ENCODE measurements around the gene CAGE1.
"Not testable (repeated sequence)": the region's sequence is repeated elsewhere in the genome, so short reads cannot be mapped to it uniquely, and the experiment has no call there.

The CAGE1 gene

DNA sequence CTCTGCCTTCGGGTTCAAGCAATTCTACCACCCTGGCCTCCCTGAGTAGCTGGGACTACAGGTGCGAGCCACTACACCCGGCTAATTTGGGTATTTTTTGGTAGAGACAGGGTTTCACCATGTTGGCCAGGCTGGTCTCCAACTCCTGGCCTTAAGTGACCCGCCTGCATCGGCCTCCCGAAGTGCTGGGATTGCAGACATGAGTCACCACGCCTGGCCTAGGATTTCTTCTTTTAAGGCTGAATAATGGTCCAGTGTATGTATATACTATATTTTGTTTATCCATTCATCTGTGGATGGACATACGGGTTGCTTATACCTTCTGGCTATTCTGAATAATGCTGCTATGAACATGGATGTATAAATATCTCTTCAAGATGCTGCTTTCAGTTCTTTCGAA, 17.2 kb upstream of the CAGE1 start:
- no peak for DNase-seq

DNA sequence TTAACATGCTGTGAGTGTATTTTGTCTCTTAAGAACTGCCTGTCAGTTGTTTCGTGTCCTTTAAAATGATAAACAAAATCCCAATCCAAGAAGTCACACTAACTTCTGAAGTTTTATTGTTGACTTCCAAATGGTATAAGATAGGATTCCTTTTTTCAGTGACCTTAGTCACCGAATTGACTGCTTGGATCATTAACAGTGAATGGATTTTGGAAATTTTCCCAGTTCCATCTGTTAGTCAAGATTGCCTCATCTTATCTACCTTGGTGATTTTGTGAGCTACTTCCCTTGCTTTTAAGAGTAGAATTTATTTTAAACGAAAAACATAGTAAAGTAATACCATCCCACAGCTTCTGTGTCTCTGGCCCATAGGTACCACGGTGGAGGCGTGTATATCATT, 15.0 kb upstream of the CAGE1 start:
- DNase-seq = no peak

DNA sequence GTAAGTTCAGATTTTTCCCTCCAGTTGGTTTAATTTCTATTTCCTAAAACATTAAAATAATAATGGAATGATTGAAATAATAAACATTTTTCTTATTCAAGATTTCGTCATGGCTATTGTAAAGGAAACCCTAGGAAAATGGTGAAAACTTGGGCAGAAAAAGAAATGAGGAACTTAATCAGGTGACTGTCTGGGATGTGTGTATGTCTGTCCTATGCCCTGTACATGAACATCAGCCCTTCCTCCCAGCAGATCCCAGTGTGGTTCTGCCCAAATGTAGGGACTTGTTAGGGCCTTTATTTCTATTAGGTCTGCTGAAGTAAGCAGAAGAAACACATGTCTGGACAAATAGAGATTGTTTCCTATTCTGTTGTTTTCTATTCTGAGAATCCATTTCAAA, 13.2 kb upstream of the CAGE1 start:
- no peak for DNase-seq

DNA sequence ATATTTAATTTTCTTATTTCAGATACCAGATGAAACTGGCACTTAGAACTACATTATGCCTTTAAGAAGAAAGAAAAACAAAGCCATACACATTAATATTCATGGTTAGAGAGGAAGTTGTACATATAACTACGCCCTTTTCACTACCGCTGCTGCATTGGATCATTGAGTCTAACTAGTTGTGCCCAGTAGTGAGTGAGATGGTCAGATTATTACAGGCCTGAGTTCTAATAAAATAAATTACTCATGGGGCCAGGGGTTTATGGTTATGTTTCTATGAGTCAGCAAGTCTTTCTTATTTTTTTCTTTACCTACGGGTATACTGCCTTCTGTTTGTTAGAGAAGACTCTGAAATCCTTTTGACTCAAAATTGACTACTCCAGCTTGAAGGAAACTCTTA, 11.5 kb upstream of the CAGE1 start:
- DNase-seq = no peak

DNA sequence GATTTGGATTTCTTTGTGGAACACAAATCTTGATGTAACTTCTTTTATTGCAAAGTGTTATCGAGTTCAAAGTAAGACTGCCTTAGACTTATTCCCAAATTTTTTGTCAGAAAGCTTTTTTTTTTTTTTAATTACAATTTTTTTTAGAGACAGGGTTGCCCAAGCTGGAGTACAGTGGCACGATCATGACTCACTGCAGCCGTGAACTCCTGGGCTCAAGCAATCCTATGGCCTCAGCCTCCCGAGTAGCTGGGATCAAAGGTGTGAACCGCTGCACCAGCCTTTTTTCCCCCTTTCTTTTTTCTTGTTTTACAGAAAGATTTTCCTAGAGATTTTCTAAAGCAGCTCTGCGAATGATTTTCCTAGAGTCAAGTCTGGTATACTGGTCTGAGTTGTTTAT, 2.9 kb upstream of the CAGE1 start:
- no peak for DNase-seq

- no peak for DNase-seq
Measured at GRCh38 chr6:7391151-7391550, 1.6 kb upstream of the CAGE1 start.

DNA sequence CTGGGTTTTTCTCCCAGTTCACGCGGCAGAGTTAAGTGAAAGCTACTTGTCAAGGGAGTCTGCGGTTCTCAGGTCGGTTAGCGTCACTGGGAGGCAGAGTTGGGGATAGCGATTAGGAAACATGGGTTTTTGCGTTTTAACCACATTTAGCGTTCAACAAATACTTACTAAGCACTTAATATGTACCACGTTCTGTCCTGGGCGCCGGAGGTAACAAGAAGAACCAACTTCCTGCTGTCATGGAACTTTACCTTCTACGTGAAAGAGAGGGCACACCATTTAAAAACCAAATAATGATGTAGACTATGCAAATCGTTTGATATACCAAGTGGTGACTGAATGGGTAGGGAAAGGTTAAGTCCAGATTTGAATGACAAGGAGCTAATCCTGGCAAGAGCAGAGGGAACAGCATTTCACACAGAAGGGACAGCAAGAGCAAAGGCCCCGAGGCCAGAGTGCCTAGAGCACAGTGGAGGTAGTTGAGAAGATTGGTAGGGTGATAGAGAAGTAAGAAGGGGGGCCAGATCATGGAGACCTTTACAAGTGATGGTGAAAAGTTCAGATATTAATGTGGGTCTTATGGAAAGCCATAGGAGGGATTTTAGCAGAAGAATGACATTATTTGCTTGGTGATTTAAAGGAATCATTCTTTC, 810 bp upstream of the CAGE1 start:
- peak in 1 of 2 experiments; percentile 32 for DNase-seq

DNA sequence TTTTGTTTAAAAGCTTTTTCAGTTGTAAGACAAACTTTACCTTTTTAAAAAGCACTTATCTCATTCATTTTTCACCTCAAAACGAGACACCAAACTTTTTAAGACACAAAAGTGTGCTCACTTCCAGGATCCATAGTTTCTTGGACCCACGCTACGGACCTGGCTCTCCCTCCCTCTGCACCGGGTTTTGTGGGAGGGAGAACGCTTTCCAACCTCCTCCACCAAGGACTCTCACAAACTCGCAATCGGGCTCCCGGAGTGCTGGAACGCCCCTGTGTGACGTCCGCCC, 436 bp downstream of the CAGE1 start:
- no peak for DNase-seq

DNA sequence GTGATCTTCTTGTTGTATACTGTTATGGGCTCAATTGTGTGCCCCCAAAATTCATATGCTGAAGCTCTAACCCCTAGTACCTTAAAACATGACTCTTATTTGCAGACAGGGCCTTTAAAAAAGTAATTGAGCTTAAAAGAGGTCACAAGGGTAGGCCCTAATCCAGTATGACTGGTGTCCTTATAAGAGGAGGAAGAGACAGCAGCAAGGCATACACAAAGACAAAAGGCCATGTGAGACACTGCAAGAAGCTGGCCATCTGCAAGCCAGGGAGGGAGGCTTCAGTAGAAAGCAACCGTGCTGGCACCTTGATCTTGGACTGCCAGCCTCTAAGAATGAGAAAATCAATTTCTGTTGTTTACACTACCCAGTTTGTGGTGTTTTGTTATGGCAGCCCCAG, 8.4 kb downstream of the CAGE1 start:
- DNase-seq = no peak

DNA sequence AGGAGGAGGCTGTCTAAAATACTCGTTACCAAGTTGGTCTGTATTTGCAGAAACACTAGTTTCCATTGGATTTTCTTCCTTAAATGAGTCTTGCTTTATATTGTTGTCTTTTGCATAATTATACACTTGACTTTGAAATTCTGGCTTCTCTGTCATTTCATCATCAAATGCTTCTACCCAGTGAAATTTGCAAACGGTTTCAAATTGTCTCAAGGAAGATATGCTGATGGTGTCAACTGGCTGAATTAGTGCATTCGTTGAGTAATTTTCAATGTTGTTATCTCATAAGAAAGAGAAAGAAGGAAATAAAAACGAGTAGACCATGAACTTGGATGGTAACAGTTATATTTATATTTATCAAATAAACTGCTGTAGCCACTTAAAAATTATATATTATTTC, 10.8 kb downstream of the CAGE1 start:
- DNase-seq = no peak

- DNase-seq = no peak
Measured at GRCh38 chr6:7377961-7378360, 11.6 kb downstream of the CAGE1 start.

GRCh38 chr6:7373739-7374138, 15.8 kb downstream of the CAGE1 start:
- no peak for DNase-seq

- DNase-seq = no peak
Measured at GRCh38 chr6:7367408-7367807, 22.1 kb downstream of the CAGE1 start.

DNA sequence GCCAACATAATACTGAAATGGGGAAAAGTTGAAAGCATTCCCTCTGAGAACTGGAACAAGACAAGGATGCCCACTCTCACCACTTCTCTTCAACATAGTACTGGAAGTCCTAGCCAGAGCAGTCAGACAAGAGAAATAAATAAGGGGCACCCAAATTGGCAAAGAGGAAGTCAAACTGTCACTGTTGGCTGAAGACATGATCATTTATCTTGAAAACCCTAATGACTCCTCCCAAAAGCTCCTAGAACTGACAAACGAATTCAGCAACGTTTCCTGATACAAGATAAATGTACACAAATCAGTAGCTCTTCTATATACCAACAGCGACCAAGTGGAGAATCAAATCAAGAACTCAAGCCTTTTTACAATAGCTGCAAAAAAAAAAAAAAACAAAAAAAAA, 37.6 kb downstream of the CAGE1 start:
- DNase-seq = not testable (repeated sequence)

DNA sequence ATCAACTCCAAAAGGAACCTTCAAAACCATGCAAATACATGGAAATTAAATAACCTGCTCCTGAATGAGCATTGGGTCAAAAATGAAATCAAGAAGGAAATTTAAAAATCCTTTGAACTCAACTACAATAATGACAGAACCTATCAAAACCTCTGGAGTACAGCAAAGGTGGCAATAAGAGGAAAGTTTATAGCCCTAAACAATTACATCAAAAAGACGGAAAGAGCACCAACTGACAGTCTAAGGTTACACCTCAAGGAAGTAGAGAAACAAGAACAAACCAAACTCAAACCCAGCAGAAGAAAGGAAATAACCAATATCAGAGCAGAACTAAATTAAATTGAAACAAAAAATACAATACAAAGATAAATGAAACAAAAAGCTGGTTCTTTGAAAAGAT, 39.0 kb downstream of the CAGE1 start:
- DNase-seq = not testable (repeated sequence)

GRCh38 chr6:7347551-7347997, 42.0 kb downstream of the CAGE1 start:
- DNase-seq = not testable (repeated sequence)

DNA sequence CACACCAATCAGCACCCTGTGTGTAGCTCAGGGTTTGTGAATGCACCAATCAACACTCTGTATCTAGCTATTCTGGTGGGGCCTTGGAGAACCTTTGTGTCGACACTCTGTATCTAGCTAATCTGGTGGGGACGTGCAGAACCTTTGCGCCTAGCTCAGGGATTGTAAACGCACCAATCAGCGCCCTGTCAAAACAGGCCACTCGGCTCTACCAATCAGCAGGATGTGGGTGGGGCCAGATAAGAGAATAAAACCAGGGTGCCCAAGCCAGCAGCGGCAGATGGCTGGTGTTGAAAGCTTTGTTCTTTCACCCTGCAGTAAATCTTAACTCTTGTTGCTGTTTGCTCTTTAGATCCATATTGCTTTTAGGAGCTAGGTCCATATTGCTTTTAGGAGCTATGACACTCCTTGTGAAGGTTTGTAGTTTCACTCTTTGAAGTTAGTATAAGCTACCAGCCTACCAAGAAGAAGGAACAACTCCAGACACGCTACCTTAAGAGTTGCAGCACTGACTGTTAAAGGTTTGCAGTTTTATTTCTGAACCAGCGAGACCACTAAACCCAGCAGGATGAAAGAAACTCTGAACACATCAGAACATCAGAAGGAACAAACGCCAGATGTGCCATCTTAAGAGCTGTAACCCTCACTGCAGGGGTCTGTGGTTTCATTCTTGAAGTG, 44.6 kb downstream of the CAGE1 start:
- not testable (repeated sequence) for DNase-seq

GRCh38 chr6:7343546-7344475, 45.7 kb downstream of the CAGE1 start:
- DNase-seq = no peak

DNA sequence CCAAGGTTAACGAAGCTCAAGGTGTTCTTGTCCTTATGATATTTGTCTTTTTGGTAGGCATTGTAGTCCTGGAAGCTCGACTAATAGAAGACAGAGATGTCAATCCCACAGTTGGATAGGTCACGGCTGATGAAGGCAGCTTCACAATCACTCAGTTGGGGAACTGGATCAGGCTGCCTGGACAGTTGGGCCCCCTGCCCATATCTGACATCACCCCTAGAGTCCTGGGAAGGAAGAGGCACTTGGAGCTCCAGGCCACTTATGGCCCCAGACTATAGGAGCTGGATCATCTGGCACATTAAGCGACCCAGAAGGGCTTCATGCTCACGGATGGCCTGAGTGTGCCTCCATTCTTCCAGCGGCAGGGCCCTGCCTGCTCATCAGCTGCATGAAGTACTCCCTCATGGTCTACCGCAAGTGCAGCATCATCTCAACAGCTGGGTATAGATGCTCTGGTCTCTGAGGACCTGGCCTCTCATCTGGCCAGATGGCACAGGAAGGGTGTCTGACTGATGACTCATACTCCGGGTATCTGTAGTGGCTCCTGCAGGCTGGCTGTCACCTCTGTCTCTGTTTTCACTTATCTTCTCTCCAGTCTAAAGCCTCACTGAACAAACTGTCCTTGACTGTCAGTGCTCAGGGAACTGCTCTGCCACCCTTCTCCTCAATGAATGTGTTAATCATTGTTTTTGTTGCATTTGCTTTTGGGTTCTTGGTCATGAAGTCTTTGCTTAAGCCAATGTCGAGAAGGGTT, 47.4 kb downstream of the CAGE1 start:
- no peak for DNase-seq

DNA sequence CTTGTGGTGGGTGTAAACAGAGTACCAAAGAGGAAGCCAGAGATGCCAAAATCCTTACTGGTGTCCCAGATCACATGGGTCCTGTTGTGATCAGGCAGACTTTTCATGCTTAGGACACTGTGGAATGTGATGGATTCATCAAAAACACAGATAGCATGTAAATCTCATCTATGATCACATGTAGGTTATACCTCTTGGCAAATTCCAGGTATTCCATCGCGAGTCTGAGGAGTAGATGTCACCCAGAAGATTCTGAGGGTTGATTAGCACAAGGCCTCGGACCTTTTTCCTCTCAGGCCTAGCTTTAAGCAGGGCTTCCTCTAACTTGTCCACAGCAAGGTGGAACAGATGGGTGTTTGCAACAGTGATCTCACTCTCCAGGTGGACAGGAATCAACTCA, 48.3 kb downstream of the CAGE1 start:
- no peak for DNase-seq

DNA sequence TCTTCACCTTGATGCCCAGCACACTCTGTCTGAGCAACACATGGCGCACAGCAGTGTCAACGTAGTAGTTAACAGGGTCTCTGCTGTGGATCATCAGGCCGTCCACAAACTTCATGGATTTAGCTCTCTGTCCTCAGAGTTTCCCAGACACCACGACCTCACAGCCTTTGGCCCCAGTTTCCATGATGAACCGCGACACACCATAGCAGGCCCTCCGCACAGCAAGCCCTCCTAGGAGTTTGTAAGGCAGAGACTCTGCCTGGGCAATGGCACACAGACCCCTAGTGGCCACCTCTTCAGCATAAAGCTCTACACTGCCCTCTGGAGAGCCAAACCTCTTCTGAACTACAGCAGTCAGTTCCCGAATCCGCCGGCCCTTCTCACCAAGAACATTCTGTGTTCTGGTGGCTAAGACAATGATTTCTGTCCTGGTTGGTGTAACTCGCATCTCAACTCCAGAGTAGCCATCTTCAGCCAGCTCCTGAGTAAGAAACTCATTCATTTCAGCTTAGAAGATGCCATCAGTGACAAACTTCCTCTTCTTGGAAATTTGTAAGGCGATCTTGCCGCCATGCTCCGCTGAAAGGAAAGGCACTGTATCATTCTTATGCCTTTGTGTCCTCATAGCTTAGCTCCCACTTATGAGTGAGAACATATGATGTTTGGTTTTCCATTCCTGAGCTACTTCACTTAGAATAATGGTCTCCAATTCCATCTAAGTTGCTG, 50.4 kb downstream of the CAGE1 start:
- DNase-seq = peak in 1 of 2 experiments; percentile 23

DNA sequence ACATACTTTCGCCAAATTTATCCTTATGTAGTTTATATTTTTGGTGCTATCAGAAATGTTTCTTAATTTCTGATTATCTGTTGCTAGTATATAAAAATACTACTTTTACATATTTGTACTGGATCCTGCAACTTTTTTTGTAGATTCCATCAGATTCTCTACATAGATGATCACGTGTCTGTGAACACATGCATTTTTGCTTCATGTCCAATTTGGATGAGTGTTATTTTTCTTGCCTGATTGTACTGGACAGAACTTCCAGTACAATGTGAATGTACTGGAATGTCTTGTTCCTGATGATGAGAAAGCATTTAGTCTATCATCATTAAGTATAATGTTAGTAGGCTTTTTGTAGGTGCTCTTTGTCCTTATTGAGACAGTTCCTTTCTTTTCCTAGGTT, 51.5 kb downstream of the CAGE1 start:
- DNase-seq = no peak

GRCh38 chr6:7335519-7335918, 54.0 kb downstream of the CAGE1 start:
- no peak for DNase-seq

All from NCI-H526 (cell line).